Upper lobe of right lung (tissue), 1 donor: ENCODE results near the gene PPP2R5B. TPM values are rescaled to one million over a fixed set of nuclear protein-coding genes. Genes with fewer than 3 reads are reported as not detected.

Experiments
- ATAC-seq: fragments of 200-7000 bp; cut with Tn5 transposase; one replicate; pipeline ENCODE4 v1.9.1; 2020; ENCODE audit warnings: mild to moderate bottlenecking, moderate library complexity
- DNase-seq: peaks from one replicate; pipeline ENCODE4 v3.0.0-alpha.2; 2020
- H3K27ac ChIP-seq: fragments of 200-600 bp; one replicate; pipeline ENCODE4 v1.8.0; 2022
- H3K27me3 ChIP-seq: fragments of 200-600 bp; one replicate; pipeline ENCODE4 v1.8.0; 2022; ENCODE audit warnings: mild to moderate bottlenecking
- H3K36me3 ChIP-seq: fragments of 200-600 bp; one replicate; pipeline ENCODE4 v1.8.0; 2022
- H3K4me1 ChIP-seq: fragments of 200-600 bp; one replicate; pipeline ENCODE4 v1.8.0; 2022
- H3K4me3 ChIP-seq: fragments of 200-600 bp; one replicate; pipeline ENCODE4 v1.8.0; 2022; ENCODE audit warnings: mild to moderate bottlenecking
- H3K9me3 ChIP-seq: fragments of 200-600 bp; one replicate; pipeline ENCODE4 v1.8.0; 2022
- CTCF ChIP-seq: fragments of 200-600 bp; IDR thresholded peaks from one replicate; pipeline ENCODE4 v1.8.0; 2022; ENCODE audit warnings: antibody characterized with exemption
- intact Hi-C: fragments of 100-400 bp; cut with DNase I; formaldehyde crosslinking; loops from one replicate; pipeline ENCODE4 v1.11.0; 2022
- total RNA-seq: library from RNA; stranded (reverse); fragmentation: NEBNext Ultra II Directional; extraction: Animal tissue kit (Norgen Biotek cat#: 25700); gene quantifications from one replicate; pipeline ENCODE4 v1.2.1, GENCODE V29; 2021
- donor health status: DM: no; HTN: yes; CAD: no; lungs with severe emphysema.

The PPP2R5B gene
- total RNA-seq, 1 donor from 2014 or later: 29.4 TPM

- Histone ChIP-seq H3K27me3 (no peaks in the 10 kb centered on the region), H3K27ac (no peak overlapping the region), H3K9me3 (no peaks in the 10 kb centered on the region), H3K36me3 (no peaks in the 10 kb centered on the region), H3K4me1 (no peaks in the 10 kb centered on the region), H3K4me3 (no peak overlapping the region)
- DNase-seq: no peak
- TF ChIP-seq CTCF: peak; percentile 10
- peak; percentile 58 for ATAC-seq
- intact Hi-C loops: no loop called here
Measured at GRCh38 chr11:64947208-64947814, 22.8 kb downstream of the PPP2R5B start.

- intact Hi-C loops: no loop called here
- no peak for TF ChIP-seq CTCF
- H3K9me3 ChIP-seq: no peaks in the 10 kb centered on the region
- ATAC-seq: no peak
- no peaks in the 10 kb centered on the region for H3K27me3 ChIP-seq
- peaks cover 12% of the 10 kb centered on the region for H3K4me1 ChIP-seq
- no peak for DNase-seq
- no peaks in the 10 kb centered on the region for H3K36me3 ChIP-seq
- H3K4me3 ChIP-seq: no peak overlapping the region
- H3K27ac ChIP-seq: no peak overlapping the region
Measured at GRCh38 chr11:64951529-64951928, 27.0 kb downstream of the PPP2R5B start.

- DNase-seq (no peak), ATAC-seq (no peak)
- no peak overlapping the region for H3K27ac ChIP-seq
- no peak for TF ChIP-seq CTCF
- intact Hi-C loops: no loop called here
- H3K4me3 ChIP-seq: no peak overlapping the region
- peaks cover 12% of the 10 kb centered on the region for H3K4me1 ChIP-seq
- H3K27me3 ChIP-seq: no peaks in the 10 kb centered on the region
- H3K9me3 ChIP-seq: no peaks in the 10 kb centered on the region
- no peaks in the 10 kb centered on the region for H3K36me3 ChIP-seq
Measured at GRCh38 chr11:64954201-64954600, 29.7 kb downstream of the PPP2R5B start.

- ATAC-seq (no peak), DNase-seq (no peak)
- no peaks in the 10 kb centered on the region for H3K27me3 ChIP-seq
- no peak for TF ChIP-seq CTCF
- no peak overlapping the region for H3K27ac ChIP-seq
- H3K9me3 ChIP-seq: no peaks in the 10 kb centered on the region
- no peaks in the 10 kb centered on the region for H3K36me3 ChIP-seq
- H3K4me1 ChIP-seq: peaks cover 6% of the 10 kb centered on the region
- no peak overlapping the region for H3K4me3 ChIP-seq
- intact Hi-C loops: no loop called here
Measured at GRCh38 chr11:64959498-64959897, 35.0 kb downstream of the PPP2R5B start.

GRCh38 chr11:64960719-64961118 lies 36.2 kb downstream of the PPP2R5B start:
- Histone ChIP-seq H3K36me3 (no peaks in the 10 kb centered on the region), H3K4me3 (no peak overlapping the region), H3K4me1 (no peaks in the 10 kb centered on the region), H3K27me3 (no peaks in the 10 kb centered on the region), H3K27ac (no peak overlapping the region), H3K9me3 (no peaks in the 10 kb centered on the region)
- intact Hi-C loops: no loop called here
- no peak for DNase-seq
- ATAC-seq: no peak
- TF ChIP-seq CTCF: no peak
